Fibroblast of villous mesenchyme (primary cell): ENCODE data around the gene TBC1D5. TPM values are rescaled to one million over a fixed set of nuclear protein-coding genes. Genes with fewer than 3 reads are reported as not detected.

Experiments
- DNase-seq: peaks from one replicate; pipeline ENCODE4 v3.0.0-alpha.2; 2010; ENCODE audit warnings: low read depth
- H3K4me3 ChIP-seq: 2 replicates; pipeline ENCODE4 v1.5.1; 2011; ENCODE audit warnings: low read depth, mild to moderate bottlenecking, low read length
- total RNA-seq: library from RNA; depleted of rRNA; stranded (reverse); fragments of >200 nt; gene quantifications from 2 replicates; pipeline ENCODE4 v1.2.3, GENCODE V29; 2012
- TF ChIP-seq, protein P1 (sequence below): IDR thresholded peaks from 2 replicates; pipeline ENCODE4 v1.5.1; 2012; ENCODE audit warnings: low read depth, mild to moderate bottlenecking, low read length; ENCODE audit not compliant: insufficient read depth

The TBC1D5 gene
- total RNA-seq, 1 donor, result 107 TPM

DNA sequence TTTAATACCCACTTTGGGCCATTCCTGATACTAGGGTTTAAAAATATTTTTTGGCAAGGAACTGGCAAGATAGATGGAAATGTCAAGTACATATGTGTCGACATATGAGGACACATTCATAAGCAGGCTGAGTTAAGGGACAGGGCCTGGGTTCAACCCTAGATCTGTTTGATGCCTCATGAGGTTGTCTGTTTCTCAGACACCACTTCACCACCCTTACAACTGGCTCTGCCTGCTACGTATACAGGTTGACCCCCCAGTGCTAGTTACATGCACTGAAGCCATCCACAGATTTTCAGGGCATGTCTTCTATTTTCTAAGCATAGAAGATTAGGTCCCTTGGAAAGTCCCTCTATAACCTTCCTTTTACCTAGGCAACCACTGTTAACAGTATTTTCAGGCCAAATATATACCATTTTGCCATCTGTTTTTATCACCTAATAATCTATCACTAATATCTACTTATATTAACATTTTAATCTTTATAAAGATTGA lies 561.0 kb downstream of the TBC1D5 start:
- TF ChIP-seq, protein P1, sequence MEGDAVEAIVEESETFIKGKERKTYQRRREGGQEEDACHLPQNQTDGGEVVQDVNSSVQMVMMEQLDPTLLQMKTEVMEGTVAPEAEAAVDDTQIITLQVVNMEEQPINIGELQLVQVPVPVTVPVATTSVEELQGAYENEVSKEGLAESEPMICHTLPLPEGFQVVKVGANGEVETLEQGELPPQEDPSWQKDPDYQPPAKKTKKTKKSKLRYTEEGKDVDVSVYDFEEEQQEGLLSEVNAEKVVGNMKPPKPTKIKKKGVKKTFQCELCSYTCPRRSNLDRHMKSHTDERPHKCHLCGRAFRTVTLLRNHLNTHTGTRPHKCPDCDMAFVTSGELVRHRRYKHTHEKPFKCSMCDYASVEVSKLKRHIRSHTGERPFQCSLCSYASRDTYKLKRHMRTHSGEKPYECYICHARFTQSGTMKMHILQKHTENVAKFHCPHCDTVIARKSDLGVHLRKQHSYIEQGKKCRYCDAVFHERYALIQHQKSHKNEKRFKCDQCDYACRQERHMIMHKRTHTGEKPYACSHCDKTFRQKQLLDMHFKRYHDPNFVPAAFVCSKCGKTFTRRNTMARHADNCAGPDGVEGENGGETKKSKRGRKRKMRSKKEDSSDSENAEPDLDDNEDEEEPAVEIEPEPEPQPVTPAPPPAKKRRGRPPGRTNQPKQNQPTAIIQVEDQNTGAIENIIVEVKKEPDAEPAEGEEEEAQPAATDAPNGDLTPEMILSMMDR, result no peak
- no peak for DNase-seq
- H3K4me3 ChIP-seq, result no peak overlapping the region

DNA sequence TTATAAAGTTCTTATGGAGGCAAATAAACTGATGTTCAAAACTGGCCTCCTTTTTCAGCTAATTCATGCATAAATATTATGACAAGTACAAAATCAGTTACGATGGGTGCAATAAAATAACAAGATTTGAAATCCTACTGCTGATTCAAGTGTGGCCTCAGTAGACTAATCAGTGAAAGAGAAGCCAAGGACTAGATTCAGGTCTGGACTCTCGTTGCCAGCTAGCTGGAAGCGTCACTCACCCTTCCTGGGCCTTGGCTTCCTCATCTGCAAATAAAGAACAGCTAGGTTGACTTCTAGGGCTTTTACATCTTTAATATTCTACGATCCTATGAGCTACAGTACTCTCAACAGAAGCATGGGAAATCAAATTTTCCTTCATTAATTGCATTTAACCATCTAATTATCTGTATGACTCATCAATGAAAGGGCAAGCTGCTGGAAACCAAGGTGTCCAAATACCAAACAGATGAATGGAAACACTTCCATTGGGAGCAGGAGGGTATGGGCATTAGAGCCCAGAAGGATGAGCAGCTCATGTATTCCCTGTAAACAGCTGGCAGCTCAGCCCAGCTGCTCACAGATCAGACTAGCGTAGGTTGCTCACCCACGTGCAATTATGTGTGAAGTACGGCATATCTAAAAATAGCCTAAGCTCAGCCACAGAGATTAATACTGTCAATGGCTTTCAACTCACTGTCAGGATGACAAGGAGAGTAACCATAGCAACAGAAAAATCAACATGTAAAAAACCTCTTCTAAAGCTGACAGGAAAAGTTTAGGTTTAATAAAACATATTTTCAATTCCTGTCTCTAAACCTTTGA lies 562.8 kb downstream of the TBC1D5 start:
- TF ChIP-seq, protein P1, result no peak
- no peak for DNase-seq
- no peak overlapping the region for H3K4me3 ChIP-seq

GRCh38 chr3:17176757-17177156 lies 565.7 kb downstream of the TBC1D5 start:
- DNase-seq, result no peak
- H3K4me3 ChIP-seq, result no peak overlapping the region
- TF ChIP-seq, protein P1, result no peak

DNA sequence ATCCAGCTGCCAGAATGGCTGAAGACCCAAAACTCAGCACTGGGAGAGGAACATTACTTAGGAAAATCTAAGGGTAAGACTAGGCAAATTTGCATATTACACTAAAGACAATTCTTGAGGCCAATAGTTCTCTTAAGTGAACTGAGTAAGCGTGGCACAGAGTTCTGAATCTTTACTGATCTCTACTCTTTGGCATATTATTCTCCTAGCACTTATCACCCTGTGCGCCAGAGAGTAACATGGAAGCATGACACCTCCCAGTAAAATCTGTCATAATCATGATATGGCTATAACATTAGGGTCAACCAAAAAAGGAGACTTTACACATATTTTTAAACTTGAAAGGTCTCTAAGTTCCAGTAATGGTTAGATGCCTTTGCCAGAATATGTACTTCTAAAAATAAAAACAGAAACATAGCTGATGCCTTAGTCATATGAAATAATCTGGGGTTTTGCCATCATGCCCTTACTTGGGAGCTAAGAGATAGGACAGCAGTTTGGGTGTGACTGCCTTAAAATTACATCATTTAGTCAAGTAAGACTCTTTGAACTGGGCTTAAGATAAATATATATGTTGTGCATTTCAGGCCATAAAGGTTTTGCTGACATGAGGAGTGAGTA lies 567.1 kb downstream of the TBC1D5 start:
- DNase-seq, result peak; percentile 91
- no peak overlapping the region for H3K4me3 ChIP-seq
- TF ChIP-seq, protein P1, result no peak

DNA sequence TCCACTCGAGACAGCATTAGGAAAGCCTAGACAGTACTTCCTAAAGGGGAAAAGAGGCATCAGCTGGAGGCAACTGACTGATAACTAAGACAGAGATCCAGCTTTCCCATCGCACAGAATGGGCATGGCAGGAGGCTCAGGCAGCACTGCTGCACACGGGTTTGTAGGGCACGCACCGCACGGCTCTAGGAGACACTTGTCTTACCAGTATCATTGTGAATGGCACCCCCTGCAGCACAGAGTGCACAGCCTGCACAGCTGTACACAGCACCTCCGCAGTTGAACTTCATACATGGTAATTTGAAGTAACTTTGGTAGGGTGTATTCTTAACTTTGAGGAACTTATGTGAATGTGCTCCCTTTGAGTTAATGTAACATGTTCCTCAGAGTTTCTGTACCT lies 576.1 kb downstream of the TBC1D5 start:
- DNase-seq, result no peak
- TF ChIP-seq, protein P1, result no peak
- no peak overlapping the region for H3K4me3 ChIP-seq

DNA sequence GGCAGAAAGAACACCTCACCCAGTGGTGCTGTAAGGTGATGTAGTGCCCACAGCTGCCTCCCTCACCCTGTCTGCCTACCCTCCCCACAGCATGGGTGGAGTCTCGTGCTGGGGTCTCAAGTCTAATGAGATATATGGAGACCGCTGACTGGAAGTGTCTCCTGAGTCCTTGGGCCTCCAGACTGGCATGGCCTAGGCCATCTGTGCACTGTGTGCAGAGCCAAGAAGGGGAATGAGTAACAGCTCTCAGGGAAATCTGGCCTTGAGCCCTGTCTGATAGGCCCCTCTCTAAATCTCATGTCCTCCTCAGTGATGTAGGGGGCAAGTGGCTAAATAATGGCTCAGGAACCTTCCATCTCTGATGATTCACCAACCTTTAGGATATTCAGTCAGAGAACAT lies 580.3 kb downstream of the TBC1D5 start:
- TF ChIP-seq, protein P1, result no peak
- DNase-seq, result no peak
- no peak overlapping the region for H3K4me3 ChIP-seq
